GM23338 (cell line): ENCODE results near the gene SH3BP5.

ENCODE experiments used
- CREB1 ChIP-seq: fragments of 250-450 bp; sonication (Bioruptor Pico); IDR thresholded peaks from 2 replicates; pipeline ENCODE4 v1.5.0; 2020; ENCODE audit warnings: low read depth, mild to moderate bottlenecking, moderate library complexity
- EZH2 ChIP-seq: fragments of 200-600 bp; sonication (generic); IDR thresholded peaks from one replicate; pipeline ENCODE4 v1.8.0; 2017; ENCODE audit warnings: antibody characterized with exemption, mild to moderate bottlenecking, low read depth; ENCODE audit not compliant: unreplicated experiment
- EZH2phosphoT487 ChIP-seq: fragments of 200-600 bp; sonication (generic); IDR thresholded peaks from one replicate; pipeline ENCODE4 v1.8.1; 2018; ENCODE audit warnings: antibody characterized with exemption; ENCODE audit not compliant: unreplicated experiment
- JUNB ChIP-seq: IDR thresholded peaks from one replicate; pipeline ENCODE4 v1.6.1; 2016; ENCODE audit warnings: antibody characterized with exemption; ENCODE audit not compliant: unreplicated experiment
- NANOG ChIP-seq: IDR thresholded peaks from 2 replicates; pipeline ENCODE4 v1.6.1; 2016; ENCODE audit warnings: antibody characterized with exemption, borderline replicate concordance
- POLR2AphosphoS5 ChIP-seq: IDR thresholded peaks from 2 replicates; pipeline ENCODE4 v1.6.1; 2016; ENCODE audit warnings: antibody characterized with exemption, low read depth
- REST ChIP-seq: IDR thresholded peaks from one replicate; pipeline ENCODE4 v1.6.1; 2018; ENCODE audit warnings: antibody characterized with exemption; ENCODE audit not compliant: unreplicated experiment
- STAT1 ChIP-seq: IDR thresholded peaks from one replicate; pipeline ENCODE4 v1.6.1; 2016; ENCODE audit warnings: antibody characterized with exemption; ENCODE audit not compliant: unreplicated experiment
- ZNF114 ChIP-seq: fragments of 250-450 bp; sonication (Bioruptor Pico); IDR thresholded peaks from 2 replicates; pipeline ENCODE4 v1.5.0; 2020; ENCODE audit warnings: mild to moderate bottlenecking, moderate library complexity
- ZNF331 ChIP-seq: fragments of 250-450 bp; sonication (Bioruptor Pico); IDR thresholded peaks from 2 replicates; pipeline ENCODE4 v1.5.0; 2020; ENCODE audit warnings: low read depth, mild to moderate bottlenecking, moderate library complexity
- TF ChIP-seq, protein P1 (sequence below), 2 experiments: fragments of 200-600 bp in 1 of 2; sonication (generic) in 1 of 2; conservative IDR thresholded peaks; 2 replicates each; pipeline versions ENCODE4 v1.5.1 to v1.6.1; 2016 to 2017; ENCODE audit warnings: antibody characterized with exemption in 2 of 2, low read depth in 2 of 2, mild to moderate bottlenecking in 2 of 2, moderate library complexity in 1 of 2
- TF ChIP-seq, protein P2 (sequence below): IDR thresholded peaks from 2 replicates; pipeline ENCODE4 v1.6.1; 2016; ENCODE audit warnings: antibody characterized with exemption

DNA sequence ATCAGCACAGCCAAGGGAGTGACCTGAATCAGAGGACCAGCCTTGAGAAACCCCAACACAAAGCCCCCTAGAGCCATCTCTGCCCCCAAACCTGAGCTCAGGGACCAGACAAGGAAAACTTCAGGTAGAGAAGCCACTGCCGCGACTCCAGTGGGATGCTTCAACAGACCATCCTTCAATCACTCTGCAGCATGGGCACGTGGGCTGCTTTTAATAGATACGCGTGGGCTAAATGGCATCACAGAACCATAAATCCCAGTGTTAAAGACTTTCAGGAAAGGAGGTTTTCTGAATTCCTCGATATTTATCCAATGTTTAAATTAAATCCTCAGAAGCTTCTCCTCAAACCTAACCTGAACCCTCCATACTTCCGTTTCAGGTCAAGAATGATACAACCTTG, 30.6 kb downstream of the SH3BP5 start:
- TF ChIP-seq, protein P1, sequence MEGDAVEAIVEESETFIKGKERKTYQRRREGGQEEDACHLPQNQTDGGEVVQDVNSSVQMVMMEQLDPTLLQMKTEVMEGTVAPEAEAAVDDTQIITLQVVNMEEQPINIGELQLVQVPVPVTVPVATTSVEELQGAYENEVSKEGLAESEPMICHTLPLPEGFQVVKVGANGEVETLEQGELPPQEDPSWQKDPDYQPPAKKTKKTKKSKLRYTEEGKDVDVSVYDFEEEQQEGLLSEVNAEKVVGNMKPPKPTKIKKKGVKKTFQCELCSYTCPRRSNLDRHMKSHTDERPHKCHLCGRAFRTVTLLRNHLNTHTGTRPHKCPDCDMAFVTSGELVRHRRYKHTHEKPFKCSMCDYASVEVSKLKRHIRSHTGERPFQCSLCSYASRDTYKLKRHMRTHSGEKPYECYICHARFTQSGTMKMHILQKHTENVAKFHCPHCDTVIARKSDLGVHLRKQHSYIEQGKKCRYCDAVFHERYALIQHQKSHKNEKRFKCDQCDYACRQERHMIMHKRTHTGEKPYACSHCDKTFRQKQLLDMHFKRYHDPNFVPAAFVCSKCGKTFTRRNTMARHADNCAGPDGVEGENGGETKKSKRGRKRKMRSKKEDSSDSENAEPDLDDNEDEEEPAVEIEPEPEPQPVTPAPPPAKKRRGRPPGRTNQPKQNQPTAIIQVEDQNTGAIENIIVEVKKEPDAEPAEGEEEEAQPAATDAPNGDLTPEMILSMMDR (conservative IDR thresholded peaks at IDR 0.05; ENCODE audit: low read depth in 2 of 2), result no peak
- TF ChIP-seq CREB1 (CRISPR knock-in tag) (no peak), POLR2AphosphoS5 (no peak), NANOG (no peak), REST (no peak), EZH2phosphoT487 (no peak), EZH2 (no peak), ZNF331 (CRISPR knock-in tag) (no peak), STAT1 (no peak), JUNB (no peak), ZNF114 (no peak)
- TF ChIP-seq, protein P2, sequence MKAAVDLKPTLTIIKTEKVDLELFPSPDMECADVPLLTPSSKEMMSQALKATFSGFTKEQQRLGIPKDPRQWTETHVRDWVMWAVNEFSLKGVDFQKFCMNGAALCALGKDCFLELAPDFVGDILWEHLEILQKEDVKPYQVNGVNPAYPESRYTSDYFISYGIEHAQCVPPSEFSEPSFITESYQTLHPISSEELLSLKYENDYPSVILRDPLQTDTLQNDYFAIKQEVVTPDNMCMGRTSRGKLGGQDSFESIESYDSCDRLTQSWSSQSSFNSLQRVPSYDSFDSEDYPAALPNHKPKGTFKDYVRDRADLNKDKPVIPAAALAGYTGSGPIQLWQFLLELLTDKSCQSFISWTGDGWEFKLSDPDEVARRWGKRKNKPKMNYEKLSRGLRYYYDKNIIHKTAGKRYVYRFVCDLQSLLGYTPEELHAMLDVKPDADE, result no peak
